ENCODE measurements around the gene ATXN7.

DNA sequence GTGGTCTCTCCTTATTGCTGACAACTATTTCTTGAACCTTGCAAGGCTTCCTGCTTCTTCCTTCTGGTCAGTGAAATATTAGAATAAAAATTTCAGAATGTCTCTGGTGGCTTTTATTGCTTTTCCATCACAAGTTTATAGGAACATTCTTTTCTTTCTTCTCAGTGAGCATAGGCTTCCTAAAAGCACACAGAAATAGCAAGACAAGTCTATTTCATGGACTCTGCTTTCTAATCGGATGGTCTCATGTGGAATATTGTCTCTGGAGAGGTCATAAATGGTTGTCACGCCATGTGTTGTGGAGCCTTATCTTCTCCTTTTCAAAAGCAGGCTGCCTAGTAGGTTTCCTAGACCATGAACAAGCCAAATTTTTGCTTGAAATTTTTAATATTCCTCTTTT lies 169.4 kb downstream of the ATXN7 start:
- TF ChIP-seq, protein P1, sequence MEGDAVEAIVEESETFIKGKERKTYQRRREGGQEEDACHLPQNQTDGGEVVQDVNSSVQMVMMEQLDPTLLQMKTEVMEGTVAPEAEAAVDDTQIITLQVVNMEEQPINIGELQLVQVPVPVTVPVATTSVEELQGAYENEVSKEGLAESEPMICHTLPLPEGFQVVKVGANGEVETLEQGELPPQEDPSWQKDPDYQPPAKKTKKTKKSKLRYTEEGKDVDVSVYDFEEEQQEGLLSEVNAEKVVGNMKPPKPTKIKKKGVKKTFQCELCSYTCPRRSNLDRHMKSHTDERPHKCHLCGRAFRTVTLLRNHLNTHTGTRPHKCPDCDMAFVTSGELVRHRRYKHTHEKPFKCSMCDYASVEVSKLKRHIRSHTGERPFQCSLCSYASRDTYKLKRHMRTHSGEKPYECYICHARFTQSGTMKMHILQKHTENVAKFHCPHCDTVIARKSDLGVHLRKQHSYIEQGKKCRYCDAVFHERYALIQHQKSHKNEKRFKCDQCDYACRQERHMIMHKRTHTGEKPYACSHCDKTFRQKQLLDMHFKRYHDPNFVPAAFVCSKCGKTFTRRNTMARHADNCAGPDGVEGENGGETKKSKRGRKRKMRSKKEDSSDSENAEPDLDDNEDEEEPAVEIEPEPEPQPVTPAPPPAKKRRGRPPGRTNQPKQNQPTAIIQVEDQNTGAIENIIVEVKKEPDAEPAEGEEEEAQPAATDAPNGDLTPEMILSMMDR (IDR thresholded peaks at IDR 0.05), result no peak
- TF ChIP-seq EP300 (IDR thresholded peaks at IDR 0.05) (no peak), POLR2AphosphoS5 (IDR thresholded peaks at IDR 0.05) (no peak), POLR2A (IDR thresholded peaks at IDR 0.05) (no peak)

All from stomach (tissue), 4 donors.